Vagina (tissue), 2 donors: Measurements from ENCODE around the gene BRD7.

Experiments used
- CTCF ChIP-seq, 3 experiments: fragments of 450-650 bp in 2 of 3; fragments of 200-600 bp in 1 of 3; sonication (generic) in 1 of 3; IDR thresholded peaks; one replicate each; pipeline ENCODE4 v1.5.1; 2017 to 2019; ENCODE audit warnings: antibody characterized with exemption in 3 of 3, mild to moderate bottlenecking in 2 of 3, moderate library complexity in 2 of 3
- POLR2A ChIP-seq, 2 donors: fragments of 450-650 bp; IDR thresholded peaks; one replicate each; pipeline ENCODE4 v1.6.1; 2017; ENCODE audit warnings: antibody characterized with exemption in 2 of 2, mild to moderate bottlenecking in 2 of 2, moderate library complexity in 2 of 2
- POLR2AphosphoS5 ChIP-seq, 2 donors: sonication (generic); formaldehyde crosslinking; IDR thresholded peaks; one replicate each; pipeline ENCODE4 v1.9.0; 2017; ENCODE audit warnings: antibody characterized with exemption in 2 of 2, mild to moderate bottlenecking in 2 of 2, low read depth in 1 of 2; ENCODE audit not compliant: insufficient read depth in 1 of 2

DNA sequence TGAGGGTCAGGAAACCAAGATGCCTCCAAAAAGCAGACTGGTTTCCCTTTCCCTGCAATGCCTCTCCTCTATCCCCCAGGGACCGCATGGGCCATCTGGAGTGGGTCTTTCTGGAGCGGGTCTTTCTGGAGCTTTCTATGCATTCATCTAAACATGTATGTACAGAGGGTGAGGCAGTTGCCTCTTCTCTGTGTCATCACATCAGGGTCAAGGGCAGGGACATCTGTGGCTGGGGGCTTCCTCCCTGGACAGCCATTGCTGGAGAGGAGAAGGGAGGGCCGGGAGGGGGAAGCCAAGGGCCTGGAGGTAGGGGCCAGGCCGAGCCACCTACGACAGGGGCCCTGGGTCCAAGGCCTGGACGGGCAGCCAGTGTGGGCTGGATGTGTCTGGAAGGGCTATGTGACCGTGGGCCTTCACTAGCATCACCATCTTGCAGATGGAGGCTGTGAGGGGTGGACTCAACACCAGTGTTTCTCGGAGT is 101.6 kb downstream of the BRD7 start:
- no peak for TF ChIP-seq POLR2A (IDR thresholded peaks at IDR 0.05)
- TF ChIP-seq POLR2AphosphoS5 (IDR thresholded peaks at IDR 0.05; ENCODE audit: insufficient read depth in 1 of 2, low read depth in 1 of 2) = no peak
- no peak for TF ChIP-seq CTCF (IDR thresholded peaks at IDR 0.05)
